DMS 273 (cell line): ENCODE results near the gene GEMIN8.

Experiments used
- DNase-seq: peaks from one replicate; lab custom pipeline; 2025; ENCODE audit not compliant: unreplicated experiment; lab: John Stamatoyannopoulos, UW

Gene GEMIN8

GRCh38 chrX:14015941-14016340 is 13.8 kb downstream of the GEMIN8 start:
- DNase-seq: no peak

GRCh38 chrX:14015294-14015693 is 14.4 kb downstream of the GEMIN8 start:
- DNase-seq: no peak

GRCh38 chrX:14014526-14014925 is 15.2 kb downstream of the GEMIN8 start:
- no peak for DNase-seq

- no peak for DNase-seq
These were observed 16.6 kb downstream of the GEMIN8 start for GRCh38 chrX:14013054-14013453.

- DNase-seq: no peak
These were observed 19.1 kb downstream of the GEMIN8 start for GRCh38 chrX:14010566-14010965.

GRCh38 chrX:14006540-14006939 is 23.2 kb downstream of the GEMIN8 start:
- DNase-seq: no peak

GRCh38 chrX:14003876-14004425 is 25.7 kb downstream of the GEMIN8 start:
- no peak for DNase-seq

GRCh38 chrX:14003028-14003427 is 26.7 kb downstream of the GEMIN8 start:
- DNase-seq: no peak

GRCh38 chrX:13996650-13997049 is 33.0 kb downstream of the GEMIN8 start:
- no peak for DNase-seq

GRCh38 chrX:13994536-13995080 is 35.1 kb downstream of the GEMIN8 start:
- DNase-seq: no peak

GRCh38 chrX:13994104-13994503 is 35.6 kb downstream of the GEMIN8 start:
- no peak for DNase-seq

- DNase-seq: no peak
These were observed 39.4 kb downstream of the GEMIN8 start for GRCh38 chrX:13990126-13990800.

GRCh38 chrX:13985697-13986435 is 43.8 kb downstream of the GEMIN8 start:
- DNase-seq: no peak

- DNase-seq: no peak
These were observed 46.0 kb downstream of the GEMIN8 start for GRCh38 chrX:13983734-13984133.

GRCh38 chrX:13968198-13968597 is 61.5 kb downstream of the GEMIN8 start:
- DNase-seq: no peak

- no peak for DNase-seq
These were observed 62.1 kb downstream of the GEMIN8 start for GRCh38 chrX:13967636-13968035.

- DNase-seq: no peak
These were observed 62.9 kb downstream of the GEMIN8 start for GRCh38 chrX:13966793-13967125.

- DNase-seq: no peak
These were observed 63.5 kb downstream of the GEMIN8 start for GRCh38 chrX:13966071-13966792.

- no peak for DNase-seq
These were observed 64.2 kb downstream of the GEMIN8 start for GRCh38 chrX:13965531-13965930.

GRCh38 chrX:13956998-13957397 is 72.7 kb downstream of the GEMIN8 start:
- no peak for DNase-seq
